GM23248 (cell line): Measurements from ENCODE around the gene GPR162. TPM values are rescaled to one million over a fixed set of nuclear protein-coding genes. Genes with fewer than 3 reads are reported as not detected.
"Not testable (repeated sequence)": the region's sequence is repeated elsewhere in the genome, so short reads cannot be mapped to it uniquely, and the experiment has no call there.

Experiments
- DNase-seq: peaks from one replicate; pipeline ENCODE4 v3.0.0-alpha.2; 2015
- H2AFZ ChIP-seq: fragments of 200-600 bp; sonication (generic); 2 replicates; pipeline ENCODE4 v1.6.1; 2016; ENCODE audit warnings: antibody characterized with exemption
- H3F3A ChIP-seq: fragments of 200-600 bp; sonication (generic); 2 replicates; pipeline ENCODE4 v1.6.1; 2016; ENCODE audit warnings: mild to moderate bottlenecking, antibody characterized with exemption, mixed run types; ENCODE audit not compliant: insufficient read depth
- H3K27ac ChIP-seq: fragments of 200-600 bp; sonication (generic); 2 replicates; pipeline ENCODE4 v1.5.1; 2016; ENCODE audit warnings: mild to moderate bottlenecking
- H3K27me3 ChIP-seq: fragments of 200-600 bp; sonication (generic); replicated peaks from 2 replicates; pipeline ENCODE4 v1.6.1; 2016; ENCODE audit warnings: mild to moderate bottlenecking; ENCODE audit not compliant: insufficient read depth
- H3K36me3 ChIP-seq: fragments of 200-600 bp; sonication (generic); 2 replicates; pipeline ENCODE4 v1.6.1; 2016; ENCODE audit warnings: low read depth, mild to moderate bottlenecking
- H3K4me1 ChIP-seq: fragments of 200-600 bp; sonication (generic); 2 replicates; pipeline ENCODE4 v1.6.1; 2016; ENCODE audit warnings: mild to moderate bottlenecking; ENCODE audit not compliant: insufficient read depth
- H3K4me2 ChIP-seq: fragments of 200-600 bp; sonication (generic); one replicate; pipeline ENCODE4 v1.6.1; 2016; ENCODE audit warnings: mild to moderate bottlenecking; ENCODE audit not compliant: unreplicated experiment
- H3K4me3 ChIP-seq: fragments of 200-600 bp; sonication (generic); 2 replicates; pipeline ENCODE4 v1.5.1; 2016; ENCODE audit warnings: mild to moderate bottlenecking
- H3K79me2 ChIP-seq: fragments of 200-600 bp; sonication (generic); 2 replicates; pipeline ENCODE4 v1.6.1; 2016; ENCODE audit warnings: mild to moderate bottlenecking; ENCODE audit not compliant: insufficient read depth
- H3K9ac ChIP-seq: fragments of 200-600 bp; sonication (generic); 2 replicates; pipeline ENCODE4 v1.6.1; 2016; ENCODE audit warnings: mild to moderate bottlenecking
- H3K9me2 ChIP-seq: fragments of 200-600 bp; sonication (generic); 2 replicates; pipeline ENCODE4 v1.6.1; 2016; ENCODE audit warnings: mixed run types, mild to moderate bottlenecking, moderate library complexity; ENCODE audit not compliant: insufficient read depth
- H3K9me3 ChIP-seq: fragments of 200-600 bp; sonication (generic); one replicate; pipeline ENCODE4 v1.6.1; 2017; ENCODE audit warnings: low read depth
- H4K20me1 ChIP-seq: fragments of 200-600 bp; sonication (generic); 2 replicates; pipeline ENCODE4 v1.6.0; 2016; ENCODE audit not compliant: insufficient read depth
- EZH2 ChIP-seq: fragments of 200-600 bp; sonication (generic); IDR thresholded peaks from 2 replicates; pipeline ENCODE4 v1.6.1; 2018; ENCODE audit warnings: antibody characterized with exemption, mild to moderate bottlenecking; ENCODE audit not compliant: insufficient read depth, poor library complexity, severe bottlenecking
- EZH2phosphoT487 ChIP-seq: fragments of 200-600 bp; sonication (generic); IDR thresholded peaks from 2 replicates; pipeline ENCODE4 v1.6.1; 2018; ENCODE audit warnings: antibody characterized with exemption, moderate library complexity, mild to moderate bottlenecking, low read depth; ENCODE audit not compliant: insufficient read depth
- WGBS, 2 experiments: methylation state at CpG; one replicate each; pipeline ENCODE4 v1.1.6; 2015 to 2017; ENCODE audit warnings: low lambda C conversion rate in 2 of 2, low coverage in 1 of 2; ENCODE audit errors: missing lambda C conversion rate in 2 of 2; 5-methylcytosine and 5-hydroxymethylcytosine counted together
- in situ Hi-C: fragments of 300-500 bp; cut with MboI; formaldehyde crosslinking; loops from 2 replicates; pipeline ENCODE4 v1.15.0; 2020
- polyA plus RNA-seq: library from polyadenylated mRNA; unstranded; fragments of >200 nt; fragmentation: Nextera tagmentation; extraction: Ambion mirVana; gene quantifications from 2 replicates; pipeline ENCODE4 v1.2.1, GENCODE V29; 2016
- total RNA-seq: library from RNA; depleted of rRNA; stranded (reverse); fragments of >200 nt; shearing (Covaris generic); gene quantifications from 2 replicates; pipeline ENCODE4 v1.2.3, GENCODE V29; 2014

Gene GPR162
- total and polyA plus RNA-seq, 2 experiments from 2014 or later, result 0.21 to 2.8 TPM

- Histone ChIP-seq H4K20me1 (no peaks in the 10 kb centered on the region; the same call in 1 of the 2 replicates), H3K9ac (peak overlapping the region; percentile 92), H3K4me3 (peak overlapping the region; percentile 99), H3K9me3 (no peaks in the 10 kb centered on the region), H2AFZ (no peak overlapping the region), H3K9me2 (no peaks in the 10 kb centered on the region), H3K36me3 (peaks cover 16% of the 10 kb centered on the region), H3K4me1 (peaks cover 39% of the 10 kb centered on the region), H3K27ac (peak overlapping the region; percentile 68), H3F3A (peaks cover 38% of the 10 kb centered on the region), H3K4me2 (peak overlapping the region; percentile 100), H3K79me2 (peaks cover 40% of the 10 kb centered on the region), H3K27me3 (no peaks in the 10 kb centered on the region)
- DNase-seq, result peak; percentile 75
- WGBS, 2 experiments, result 42 to 47% methylated on average over 12 of the region's 12 CpGs
- TF ChIP-seq EZH2 (no peak), EZH2phosphoT487 (no peak)
- in situ Hi-C loops, result no loop called here
Observed at GRCh38 chr12:6869049-6870021, 47.7 kb downstream of the GPR162 start.

DNA sequence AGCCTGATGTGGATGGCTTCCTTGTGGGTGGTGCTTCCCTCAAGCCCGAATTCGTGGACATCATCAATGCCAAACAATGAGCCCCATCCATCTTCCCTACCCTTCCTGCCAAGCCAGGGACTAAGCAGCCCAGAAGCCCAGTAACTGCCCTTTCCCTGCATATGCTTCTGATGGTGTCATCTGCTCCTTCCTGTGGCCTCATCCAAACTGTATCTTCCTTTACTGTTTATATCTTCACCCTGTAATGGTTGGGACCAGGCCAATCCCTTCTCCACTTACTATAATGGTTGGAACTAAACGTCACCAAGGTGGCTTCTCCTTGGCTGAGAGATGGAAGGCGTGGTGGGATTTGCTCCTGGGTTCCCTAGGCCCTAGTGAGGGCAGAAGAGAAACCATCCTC lies 48.7 kb downstream of the GPR162 start:
- H3K9me3 ChIP-seq, H3K4me3 ChIP-seq, DNase-seq, H2AFZ ChIP-seq, H3K27me3 ChIP-seq, H3K9me2 ChIP-seq, in situ Hi-C loops, H4K20me1 ChIP-seq: not testable (repeated sequence)
- 42 to 62% methylated on average over 4 of the region's 4 CpGs for WGBS, 2 experiments
- peak overlapping the region; percentile 49; the same call in 1 of the 2 replicates for H3K27ac ChIP-seq
- H3F3A ChIP-seq, result peaks cover 38% of the 10 kb centered on the region
- H3K36me3 ChIP-seq, result peaks cover 16% of the 10 kb centered on the region
- H3K9ac ChIP-seq, result peak overlapping the region; percentile 28
- peaks cover 39% of the 10 kb centered on the region for H3K4me1 ChIP-seq
- peaks cover 44% of the 10 kb centered on the region for H3K79me2 ChIP-seq
- peak overlapping the region; percentile 100 for H3K4me2 ChIP-seq

DNA sequence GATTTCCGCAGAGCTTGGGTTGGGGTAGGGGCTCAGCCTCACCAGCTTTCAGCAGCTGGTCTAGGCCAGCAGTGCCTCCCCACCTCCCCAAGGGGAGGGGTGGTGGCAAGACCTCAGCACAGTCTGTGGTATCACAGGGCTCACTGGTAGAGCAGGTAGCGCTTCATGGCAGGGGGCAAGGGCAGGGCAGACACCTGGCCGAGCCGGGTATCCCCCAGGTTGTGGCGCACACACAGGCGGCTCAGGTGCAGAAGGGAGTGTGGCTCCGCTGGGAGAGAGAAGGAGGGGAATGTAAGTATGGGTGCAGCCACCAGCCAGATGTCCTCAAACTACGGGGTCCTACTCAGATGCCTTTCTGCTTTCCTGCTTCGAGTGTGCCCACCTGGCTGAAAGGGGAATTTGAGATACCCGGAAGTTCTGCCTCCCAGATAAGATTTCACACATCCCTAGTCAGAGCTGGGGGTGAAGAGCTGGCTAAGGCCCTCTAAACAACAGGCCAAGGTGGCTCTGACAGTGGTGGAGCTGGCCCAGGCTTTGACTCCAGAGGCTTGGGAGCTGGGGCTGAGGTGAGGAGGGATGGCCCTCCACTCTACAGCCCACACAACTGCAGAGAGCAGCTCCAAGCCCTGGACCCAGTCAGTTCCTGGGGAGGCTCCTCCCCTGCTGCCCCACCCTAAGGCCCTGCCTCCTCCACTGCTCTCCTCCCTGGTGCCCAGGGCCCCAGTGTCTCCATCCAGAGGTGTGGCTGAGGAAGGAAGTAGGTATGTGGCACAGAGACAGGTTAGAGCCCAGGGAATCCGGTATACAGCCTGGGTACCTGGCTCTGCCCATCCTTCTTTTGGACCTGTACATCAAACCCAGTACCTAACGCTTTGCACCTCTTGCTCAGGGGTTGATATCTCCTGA lies 49.7 kb downstream of the GPR162 start:
- H3K9me2 ChIP-seq, result no peaks in the 10 kb centered on the region
- peaks cover 19% of the 10 kb centered on the region for H3K36me3 ChIP-seq
- H3K9me3 ChIP-seq, result no peaks in the 10 kb centered on the region
- no peaks in the 10 kb centered on the region; the same call in 1 of the 2 replicates for H4K20me1 ChIP-seq
- in situ Hi-C loops, result no loop called here
- H3K4me1 ChIP-seq, result peaks cover 39% of the 10 kb centered on the region
- H3K4me2 ChIP-seq, result peak overlapping the region; percentile 93
- H3K27ac ChIP-seq, result peak overlapping the region; percentile 11; the same call in 1 of the 2 replicates
- peak overlapping the region; percentile 81 for H3K4me3 ChIP-seq
- no peaks in the 10 kb centered on the region for H3K27me3 ChIP-seq
- DNase-seq, result peak; percentile 68
- H2AFZ ChIP-seq, result no peak overlapping the region
- 81% methylated on average over 12 of the region's 12 CpGs for WGBS, 2 experiments
- TF ChIP-seq EZH2phosphoT487 (no peak), EZH2 (no peak)
- peaks cover 44% of the 10 kb centered on the region for H3K79me2 ChIP-seq
- H3K9ac ChIP-seq, result peak overlapping the region; percentile 85
- peaks cover 38% of the 10 kb centered on the region for H3F3A ChIP-seq
